HepG2 (cell line): ENCODE data around the gene SLC25A11. TPM values are rescaled to one million over a fixed set of nuclear protein-coding genes. Genes with fewer than 3 reads are reported as not detected.

Experiments
- ATF4 ChIP-seq, 2 experiments: fragments of 450-650 bp in 1 of 2; sonication (generic) in 1 of 2; formaldehyde crosslinking; IDR thresholded peaks; 2 replicates each; pipeline versions ENCODE4 v1.5.0 to v1.8.0; 2020 to 2022; ENCODE audit warnings: mild to moderate bottlenecking in 1 of 2, missing genetic modification reagents in 1 of 2
- CBFB ChIP-seq: sonication (generic); formaldehyde crosslinking; IDR thresholded peaks from 2 replicates; pipeline ENCODE4 v1.4.0; 2020; ENCODE audit warnings: missing genetic modification reagents
- EEA1 ChIP-seq: sonication (generic); formaldehyde crosslinking; IDR thresholded peaks from 2 replicates; pipeline ENCODE4 v1.5.1; 2020; ENCODE audit warnings: mild to moderate bottlenecking, missing genetic modification reagents, borderline replicate concordance
- MZF1 ChIP-seq: sonication (generic); formaldehyde crosslinking; IDR thresholded peaks from 2 replicates; pipeline ENCODE4 v1.8.1; 2023; ENCODE audit warnings: mild to moderate bottlenecking, missing genetic modification reagents, borderline replicate concordance
- PAWR ChIP-seq: sonication (generic); formaldehyde crosslinking; IDR thresholded peaks from 2 replicates; pipeline ENCODE4 v1.4.0; 2020; ENCODE audit warnings: missing genetic modification reagents, mild to moderate bottlenecking, borderline replicate concordance
- RCOR2 ChIP-seq: IDR thresholded peaks from 2 replicates; pipeline ENCODE4 v1.6.1; 2016; ENCODE audit warnings: missing biosample characterization, missing genetic modification reagents
- SAFB2 ChIP-seq: sonication (generic); formaldehyde crosslinking; IDR thresholded peaks from 2 replicates; pipeline ENCODE4 v1.5.1; 2020; ENCODE audit warnings: missing genetic modification reagents, low read depth, mild to moderate bottlenecking, borderline replicate concordance
- SMAD3 ChIP-seq: sonication (generic); formaldehyde crosslinking; IDR thresholded peaks from 2 replicates; pipeline ENCODE4 v1.4.0; 2020; ENCODE audit warnings: missing genetic modification reagents
- SNRNP70 ChIP-seq: fragments of 200-400 bp; formaldehyde crosslinking; IDR thresholded peaks from 2 replicates; pipeline ENCODE4 v1.6.1; 2017; ENCODE audit warnings: mild to moderate bottlenecking, low read depth, low read length, moderate library complexity
- SOX6 ChIP-seq, 2 experiments: fragments of 450-650 bp in 1 of 2; sonication (generic) in 1 of 2; formaldehyde crosslinking in 1 of 2; IDR thresholded peaks; 2 replicates each; pipeline versions ENCODE4 v1.4.0 to v1.6.1; 2017 to 2020; ENCODE audit warnings: antibody characterized with exemption in 1 of 2, mild to moderate bottlenecking in 1 of 2, missing genetic modification reagents in 1 of 2
- SP4 ChIP-seq: sonication (generic); formaldehyde crosslinking; IDR thresholded peaks from 2 replicates; pipeline ENCODE4 v1.8.1; 2023; ENCODE audit warnings: mild to moderate bottlenecking, missing genetic modification reagents
- TEAD2 ChIP-seq: sonication (generic); formaldehyde crosslinking; IDR thresholded peaks from 2 replicates; pipeline ENCODE4 v1.9.0; 2021; ENCODE audit warnings: missing genetic modification reagents
- U2AF2 ChIP-seq: fragments of 200-400 bp; formaldehyde crosslinking; IDR thresholded peaks from 2 replicates; pipeline ENCODE4 v1.6.1; 2017; ENCODE audit warnings: low read depth, mild to moderate bottlenecking, low read length
- YY1 ChIP-seq: IDR thresholded peaks from 2 replicates; pipeline ENCODE4 v1.6.1; 2011; ENCODE audit warnings: low read length, low read depth, moderate library complexity, mild to moderate bottlenecking; ENCODE audit not compliant: insufficient read depth, insufficient replicate concordance
- ZKSCAN8 ChIP-seq: IDR thresholded peaks from 2 replicates; pipeline ENCODE4 v1.6.1; 2016; ENCODE audit warnings: borderline replicate concordance, missing genetic modification reagents, missing compliant biosample characterization
- ZNF136 ChIP-seq: sonication (generic); formaldehyde crosslinking; IDR thresholded peaks from 2 replicates; pipeline ENCODE4 v1.8.1; 2022; ENCODE audit warnings: low read depth, mild to moderate bottlenecking, moderate library complexity, missing genetic modification reagents
- ZNF274 ChIP-seq: sonication (generic); formaldehyde crosslinking; IDR thresholded peaks from 2 replicates; pipeline ENCODE4 v1.5.1; 2020; ENCODE audit warnings: mild to moderate bottlenecking, missing genetic modification reagents
- ZNF335 ChIP-seq: sonication (generic); formaldehyde crosslinking; IDR thresholded peaks from 2 replicates; pipeline ENCODE4 v1.4.0; 2020; ENCODE audit warnings: missing genetic modification reagents
- ZNF513 ChIP-seq: sonication (generic); formaldehyde crosslinking; conservative IDR thresholded peaks from 2 replicates; pipeline ENCODE4 v1.5.0; 2020; ENCODE audit warnings: missing genetic modification reagents
- ZNF556 ChIP-seq: sonication (generic); formaldehyde crosslinking; IDR thresholded peaks from 2 replicates; pipeline ENCODE4 v1.4.0; 2020; ENCODE audit warnings: mild to moderate bottlenecking, missing genetic modification reagents, borderline replicate concordance
- ZNF569 ChIP-seq: sonication (generic); formaldehyde crosslinking; IDR thresholded peaks from 2 replicates; pipeline ENCODE4 v1.5.0; 2020; ENCODE audit warnings: mild to moderate bottlenecking, missing genetic modification reagents, moderate library complexity, borderline replicate concordance
- ZNF766 ChIP-seq: sonication (generic); formaldehyde crosslinking; IDR thresholded peaks from 2 replicates; pipeline ENCODE4 v1.5.0; 2020; ENCODE audit warnings: missing genetic modification reagents, borderline replicate concordance
- ZNF788 ChIP-seq: sonication (generic); formaldehyde crosslinking; IDR thresholded peaks from 2 replicates; pipeline ENCODE4 v1.5.0; 2020; ENCODE audit warnings: mild to moderate bottlenecking, missing genetic modification reagents, borderline replicate concordance
- ZNF841 ChIP-seq: sonication (generic); formaldehyde crosslinking; IDR thresholded peaks from 2 replicates; pipeline ENCODE4 v1.8.1; 2023; ENCODE audit warnings: missing genetic modification reagents, borderline replicate concordance
- polyA plus RNA-seq, 8 experiments: library from polyadenylated mRNA; depleted of rRNA in 3 of 8; stranded (reverse) in 7 of 8; unstranded in 1 of 8; fragments of >200 nt; fragmentation: Illumina TruSeq in 4 of 8; extraction: Trizol in 4 of 8; gene quantifications; 2 replicates each; pipeline versions ENCODE4 v1.2.1 to v1.2.3, GENCODE V29; 2011 to 2016; ENCODE audit warnings: low read depth in 4 of 8, missing spikeins in 1 of 8, mixed read lengths in 1 of 8; ENCODE audit not compliant: insufficient read depth in 1 of 8
- total RNA-seq, 5 experiments: library from RNA; depleted of rRNA; stranded (reverse); fragments of >200 nt; fragmentation: Illumina TruSeq; extraction: Trizol; gene quantifications; 2 replicates each; pipeline ENCODE4 v1.2.3, GENCODE V29; 2016; ENCODE audit warnings: low read depth in 1 of 5
- TF ChIP-seq, protein P1 (sequence below): sonication (generic); formaldehyde crosslinking; IDR thresholded peaks from 2 replicates; pipeline ENCODE4 v1.8.0; 2022; ENCODE audit warnings: missing genetic modification reagents, mild to moderate bottlenecking, inconsistent platforms, borderline replicate concordance

The SLC25A11 gene
- total and polyA plus RNA-seq, 2 of the 13 experiments (the other 11 are each of a cell fraction or from before 2014, with no cell fraction given): 35.4 to 47.2 TPM

DNA sequence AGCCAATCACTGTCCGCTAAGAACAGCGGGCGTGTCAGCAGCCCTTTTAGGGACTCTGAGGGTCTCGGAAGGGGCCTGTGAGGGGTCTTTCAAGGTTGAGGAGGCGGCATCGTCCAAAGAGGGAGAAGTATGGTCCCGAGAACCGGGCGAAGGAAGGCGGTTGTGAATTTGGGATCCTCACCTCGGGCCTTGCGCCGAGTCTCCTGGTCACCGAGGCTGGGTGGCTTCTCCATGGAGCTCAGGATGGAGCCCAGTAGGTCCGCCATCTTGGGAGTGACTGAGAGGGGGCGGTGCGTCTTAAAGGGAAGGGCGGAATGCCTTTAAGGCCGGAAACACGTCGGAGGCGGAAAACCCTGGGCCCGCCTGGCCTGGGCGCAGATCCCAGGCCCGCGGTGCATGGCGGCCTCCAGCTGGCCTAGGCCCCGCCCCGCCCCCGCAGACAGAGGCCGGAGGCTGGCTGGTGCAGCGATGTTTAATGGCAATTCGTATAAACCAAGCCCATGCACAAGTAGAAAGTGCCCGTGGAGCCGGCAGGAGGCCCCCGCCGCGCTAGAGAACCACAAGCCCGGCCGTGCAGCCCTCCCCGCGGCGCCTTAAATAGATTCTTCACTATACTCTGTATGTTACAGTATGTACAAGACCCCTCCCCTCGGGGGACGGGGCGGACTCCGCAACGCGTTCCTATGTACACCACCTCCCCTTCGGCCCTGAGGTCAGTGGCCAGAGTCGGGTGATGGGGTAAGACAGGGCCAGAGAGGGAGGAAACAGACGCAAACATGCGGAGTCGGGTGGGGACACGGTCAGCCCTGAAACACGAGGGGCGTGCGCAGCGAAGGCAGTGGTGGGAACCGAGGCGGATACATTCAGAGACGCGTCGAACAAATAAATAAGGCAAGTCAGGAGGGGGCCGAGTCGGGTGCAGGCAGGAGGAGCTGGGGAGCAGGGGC lies 28.0 kb upstream of the SLC25A11 start, which contains the start of gene SPAG7 (continued):
- no peak; the same call in 1 of the 2 replicates for TF ChIP-seq ZNF556 (CRISPR knock-in tag)
- peak; percentile 75; the same call in 1 of the 2 replicates for TF ChIP-seq ZNF569
- no peak for TF ChIP-seq SNRNP70
- no peak for TF ChIP-seq ZNF274 (CRISPR knock-in tag)
- 0 out of 2 replicates have a peak, but pooled peaks have one; percentile 47 for TF ChIP-seq CBFB (CRISPR knock-in tag)
- no peak for TF ChIP-seq ZNF136 (CRISPR knock-in tag)
- no peak for TF ChIP-seq SOX6 (IDR thresholded peaks at IDR 0.05)
- no peak; the same call in 1 of the 2 replicates for TF ChIP-seq SOX6 (CRISPR knock-in tag; IDR thresholded peaks at IDR 0.05)
- TF ChIP-seq ZNF788: no peak
- TF ChIP-seq MZF1 (CRISPR knock-in tag): no peak
- TF ChIP-seq SP4 (CRISPR knock-in tag): peak; percentile 29; the same call in 1 of the 2 replicates
- no peak for TF ChIP-seq PAWR
- TF ChIP-seq ZNF766 (CRISPR knock-in tag): no peak
- TF ChIP-seq SAFB2 (CRISPR knock-in tag): peak; percentile 24; the same call in 1 of the 2 replicates
- TF ChIP-seq U2AF2: no peak
- peak; percentile 41; the same call in 1 of the 2 replicates for TF ChIP-seq SMAD3
- peak; percentile 58 for TF ChIP-seq ZNF335
- TF ChIP-seq, protein P1, sequence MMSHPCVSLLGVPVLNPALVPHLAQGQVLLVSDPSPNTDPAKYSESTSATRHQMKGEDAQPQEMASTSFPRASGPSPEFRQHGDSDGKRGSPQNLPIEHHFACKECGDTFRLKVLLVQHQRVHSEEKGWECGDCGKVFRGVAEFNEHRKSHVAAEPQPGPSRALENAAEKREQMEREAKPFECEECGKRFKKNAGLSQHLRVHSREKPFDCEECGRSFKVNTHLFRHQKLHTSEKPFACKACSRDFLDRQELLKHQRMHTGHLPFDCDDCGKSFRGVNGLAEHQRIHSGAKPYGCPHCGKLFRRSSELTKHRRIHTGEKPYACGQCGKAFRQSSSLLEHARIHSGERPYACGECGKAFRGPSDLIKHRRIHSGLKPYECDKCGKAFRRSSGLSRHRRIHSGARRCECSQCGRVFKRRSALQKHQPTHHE (CRISPR knock-in tag): peak; percentile 47; the same call in 1 of the 2 replicates
- no peak for TF ChIP-seq ZKSCAN8 (CRISPR knock-in tag)
- TF ChIP-seq TEAD2: no peak
- peak; percentile 12; the same call in 1 of the 2 replicates for TF ChIP-seq EEA1 (CRISPR knock-in tag)
- no peak for TF ChIP-seq RCOR2 (CRISPR knock-in tag)
- TF ChIP-seq ZNF841 (CRISPR knock-in tag): 0 out of 2 replicates have a peak, but pooled peaks have one; percentile 19
- TF ChIP-seq YY1: peak; percentile 97
- no peak for TF ChIP-seq ZNF513 (CRISPR knock-in tag)
- peak in 1 of 2 experiments; percentile 72; a peak in 2 of 4 replicates for TF ChIP-seq ATF4 (CRISPR knock-in tag; IDR thresholded peaks at IDR 0.05)
